Measurements from ENCODE around the gene MAP4K2.

- TF ChIP-seq POLR2A (IDR thresholded peaks at IDR 0.05), result no peak
- TF ChIP-seq CTCF (IDR thresholded peaks at IDR 0.05), result no peak
Observed at GRCh38 chr11:64796757-64797541, 6.1 kb downstream of the MAP4K2 start.
